Spleen (tissue), 7 donors: Measurements from ENCODE around the gene SAMD7.

Experiments used
- POLR2A ChIP-seq, 3 donors: fragments of 450-650 bp; IDR thresholded peaks; one replicate each; pipeline ENCODE4 v1.5.1; 2017; ENCODE audit warnings: antibody characterized with exemption in 3 of 3, mild to moderate bottlenecking in 1 of 3
- TF ChIP-seq, protein P1 (sequence below), 11 experiments: fragments of 200-600 bp in 7 of 11; fragments of 450-650 bp in 4 of 11; sonication (generic) in 4 of 11; IDR thresholded peaks in 8 of 11; conservative IDR thresholded peaks in 3 of 11; 1 replicate in 7 of 11; 2 replicates in 4 of 11; pipeline versions ENCODE4 v1.4.0 to v1.8.0; 2016 to 2021; ENCODE audit warnings: antibody characterized with exemption in 11 of 11, inconsistent platforms in 4 of 11, mild to moderate bottlenecking in 1 of 11
- donor health status: DM: no; HTN: no; CAD: no; lungs with moderate emphysema.
- donor health status: DM: no; HTN: no; CAD: no.
- donor health status: DM: no; HTN: no; CAD: no.

DNA sequence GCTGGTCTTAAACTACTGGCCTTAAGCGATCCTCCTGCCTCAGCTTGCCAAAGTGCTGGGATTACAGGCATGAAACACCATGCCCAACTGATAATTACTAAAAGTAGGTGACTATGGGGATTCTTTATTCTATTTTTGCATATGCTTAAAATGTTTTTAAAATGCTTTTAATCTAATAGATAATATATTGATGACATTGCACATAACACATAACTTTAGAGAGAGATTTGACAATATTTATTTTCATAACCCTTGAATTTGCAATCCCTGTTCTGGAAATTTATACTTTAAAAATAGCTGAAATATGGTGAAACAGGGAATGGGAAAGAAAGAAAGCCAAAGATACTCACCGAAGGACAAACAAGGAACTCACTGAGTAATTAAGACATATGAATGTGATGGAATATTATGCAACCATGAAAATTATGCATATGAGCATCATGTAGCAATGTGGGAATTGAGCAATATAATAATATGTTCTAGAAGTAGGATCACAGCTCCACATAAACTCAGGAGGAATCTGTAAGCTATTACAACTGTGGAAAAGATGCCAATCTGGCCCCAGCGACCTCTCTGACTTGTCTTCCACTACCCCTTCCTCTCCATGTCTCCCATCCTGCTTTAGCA lies 43.7 kb upstream of the SAMD7 start:
- TF ChIP-seq, protein P1, sequence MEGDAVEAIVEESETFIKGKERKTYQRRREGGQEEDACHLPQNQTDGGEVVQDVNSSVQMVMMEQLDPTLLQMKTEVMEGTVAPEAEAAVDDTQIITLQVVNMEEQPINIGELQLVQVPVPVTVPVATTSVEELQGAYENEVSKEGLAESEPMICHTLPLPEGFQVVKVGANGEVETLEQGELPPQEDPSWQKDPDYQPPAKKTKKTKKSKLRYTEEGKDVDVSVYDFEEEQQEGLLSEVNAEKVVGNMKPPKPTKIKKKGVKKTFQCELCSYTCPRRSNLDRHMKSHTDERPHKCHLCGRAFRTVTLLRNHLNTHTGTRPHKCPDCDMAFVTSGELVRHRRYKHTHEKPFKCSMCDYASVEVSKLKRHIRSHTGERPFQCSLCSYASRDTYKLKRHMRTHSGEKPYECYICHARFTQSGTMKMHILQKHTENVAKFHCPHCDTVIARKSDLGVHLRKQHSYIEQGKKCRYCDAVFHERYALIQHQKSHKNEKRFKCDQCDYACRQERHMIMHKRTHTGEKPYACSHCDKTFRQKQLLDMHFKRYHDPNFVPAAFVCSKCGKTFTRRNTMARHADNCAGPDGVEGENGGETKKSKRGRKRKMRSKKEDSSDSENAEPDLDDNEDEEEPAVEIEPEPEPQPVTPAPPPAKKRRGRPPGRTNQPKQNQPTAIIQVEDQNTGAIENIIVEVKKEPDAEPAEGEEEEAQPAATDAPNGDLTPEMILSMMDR (IDR thresholded peaks at IDR 0.05 in 8 of 11, conservative IDR thresholded peaks at IDR 0.05 in 3 of 11): no peak
- no peak for TF ChIP-seq POLR2A (IDR thresholded peaks at IDR 0.05)
